ENCODE results near the gene ADGRG4.
"Not testable (repeated sequence)": the region's sequence is repeated elsewhere in the genome, so short reads cannot be mapped to it uniquely, and the experiment has no call there.

GRCh38 chrX:136445674-136446073, 144.9 kb downstream of the ADGRG4 start:
- TF ChIP-seq CTCF, POLR2A, EP300 (IDR thresholded peaks at IDR 0.05): not testable (repeated sequence)
